K562 (cell line): ENCODE measurements around the gene STMP1. TPM values are rescaled to one million over a fixed set of nuclear protein-coding genes. Genes with fewer than 3 reads are reported as not detected.

Experiments used
- ATAC-seq: fragments of 200-7000 bp; cut with Tn5 transposase; 3 replicates; pipeline ENCODE4 v1.9.1; 2020; ENCODE audit warnings: moderate library complexity
- BruUV-seq: library from RNA; stranded (reverse); fragments of 400-500 nt; replicated peaks from 2 replicates; lab custom pipeline; 2021; lab: Mats Ljungman, UMichigan
- CTCF ChIA-PET: fragments of 300-600 bp; formaldehyde crosslinking; extraction: SDS; loops from one replicate; lab custom pipeline; 2021; ENCODE audit warnings: low intra/inter-chr PET ratio; lab: Yijun Ruan, JAX
- POLR2A ChIA-PET: fragments of 300-600, 350-650 bp; sonication (Branson Sonifier 250); formaldehyde crosslinking; extraction: SDS; loops from one replicate; lab custom pipeline; 2021; ENCODE audit warnings: antibody characterized with exemption, inconsistent platforms; lab: Yijun Ruan, JAX
- DNase-seq, 4 experiments: peaks; one replicate each; pipeline versions ENCODE4 v3.0.0 to v3.0.0-alpha.2; 2011 to 2018; ENCODE audit warnings: low spot score in 3 of 4, mixed read lengths in 3 of 4; ENCODE audit errors: extremely low read depth in 1 of 4
- FAIRE-seq: peaks from 2 replicates; lab custom pipeline; 2011; peaks lifted over from hg19 to GRCh38; lab: Jason Lieb, UNC
- H2AFZ ChIP-seq: 2 replicates; pipeline ENCODE4 v1.6.0; 2011; ENCODE audit warnings: low read depth, low read length, control low read depth, inconsistent platforms
- H3K27ac ChIP-seq: fragments of 200-600 bp; 3 replicates; pipeline ENCODE4 v1.8.0; 2011; ENCODE audit warnings: low read depth, mild to moderate bottlenecking, control low read depth, inconsistent platforms, low read length, moderate library complexity, mixed read lengths; ENCODE audit errors: extremely low read depth
- H3K27me3 ChIP-seq, 2 experiments: fragments of 300-600 bp in 1 of 2; 2 replicates in 1 of 2; 3 replicates in 1 of 2; pipeline versions ENCODE4 v1.6.0 to v1.8.0; 2011; ENCODE audit warnings: inconsistent platforms in 2 of 2, low read length in 2 of 2, mild to moderate bottlenecking in 1 of 2, mixed read lengths in 1 of 2, moderate library complexity in 1 of 2; ENCODE audit not compliant: control insufficient read depth in 2 of 2, insufficient read depth in 2 of 2
- H3K36me3 ChIP-seq: fragments of 300-600 bp; 3 replicates; pipeline ENCODE4 v1.8.0; 2011; ENCODE audit warnings: mild to moderate bottlenecking, low read length, inconsistent platforms; ENCODE audit not compliant: control insufficient read depth, insufficient read depth
- H3K4me1 ChIP-seq, 2 experiments: fragments of 200-600 bp in 1 of 2; replicated peaks in 1 of 2; 2 replicates in 1 of 2; 3 replicates in 1 of 2; pipeline versions ENCODE4 v1.5.1 to v1.8.0; 2011; ENCODE audit warnings: inconsistent platforms in 2 of 2, low read length in 2 of 2, mild to moderate bottlenecking in 1 of 2, mixed read lengths in 1 of 2, moderate library complexity in 1 of 2; ENCODE audit not compliant: control insufficient read depth in 2 of 2, insufficient read depth in 2 of 2
- H3K4me2 ChIP-seq: 2 replicates; pipeline ENCODE4 v1.6.1; 2011; ENCODE audit warnings: low read length, control low read depth, inconsistent platforms, mixed read lengths; ENCODE audit not compliant: insufficient read depth
- H3K4me3 ChIP-seq: fragments of 200-600 bp; sonication (generic), shearing (Covaris generic); 2 replicates; pipeline ENCODE4 v1.5.1; 2016; ENCODE audit warnings: control low read depth, inconsistent platforms
- H3K79me2 ChIP-seq: fragments of 200-600 bp; 3 replicates; pipeline ENCODE4 v1.8.0; 2011; ENCODE audit warnings: low read length, inconsistent platforms; ENCODE audit not compliant: control insufficient read depth, insufficient read depth
- H3K9ac ChIP-seq, 2 experiments: 2 replicates each; pipeline versions ENCODE4 v1.6.0 to v1.6.1; 2011; ENCODE audit warnings: low read depth in 2 of 2, low read length in 2 of 2, control low read depth in 1 of 2, inconsistent platforms in 1 of 2, mild to moderate bottlenecking in 1 of 2, mixed read lengths in 1 of 2; ENCODE audit not compliant: insufficient read depth in 1 of 2
- H3K9me1 ChIP-seq: one replicate; pipeline ENCODE4 v1.6.0; 2011; ENCODE audit warnings: inconsistent platforms, mild to moderate bottlenecking, low read length, moderate library complexity; ENCODE audit not compliant: control insufficient read depth, insufficient read depth
- H3K9me3 ChIP-seq: replicated peaks from 2 replicates; pipeline ENCODE4 v1.5.1; 2011; ENCODE audit warnings: low read depth, low read length, inconsistent platforms; ENCODE audit not compliant: control insufficient read depth, insufficient read depth
- H4K20me1 ChIP-seq: replicated peaks from 2 replicates; pipeline ENCODE4 v1.6.1; 2011; ENCODE audit warnings: low read length, inconsistent platforms, mixed read lengths; ENCODE audit not compliant: control insufficient read depth, insufficient read depth
- ZNF518B ChIP-seq: fragments of 250-450 bp; sonication (Bioruptor Pico); IDR thresholded peaks from 2 replicates; pipeline ENCODE4 v1.5.0; 2021; ENCODE audit warnings: mild to moderate bottlenecking, moderate library complexity
- WGBS: fragments of 100-300 bp; shearing (Covaris generic); methylation state at CpG from one replicate; pipeline ENCODE4 v1.1.6; 2016; ENCODE audit warnings: low coverage, mixed read lengths; ENCODE audit not compliant: insufficient coverage; ENCODE audit errors: missing lambda C conversion rate; 5-methylcytosine and 5-hydroxymethylcytosine counted together
- in situ Hi-C: fragments of 300-500 bp; cut with MboI; formaldehyde crosslinking; loops from 4 replicates; pipeline ENCODE4 v1.15.0; 2018; ENCODE audit warnings: inconsistent platforms, mixed read lengths
- intact Hi-C: fragments of 100-400 bp; cut with micrococcal nuclease; formaldehyde crosslinking; loops from 2 replicates; pipeline ENCODE4 v1.14.2; 2022
- polyA plus RNA-seq, 8 experiments: library from polyadenylated mRNA; depleted of rRNA in 4 of 8; stranded (reverse) in 5 of 8; unstranded in 3 of 8; fragments of >200 nt; fragmentation: Nextera tagmentation in 2 of 8; fragmentation: Illumina TruSeq in 1 of 8; extraction: Ambion mirVana in 2 of 8; extraction: Trizol in 1 of 8; gene quantifications; 2 replicates each; pipeline versions ENCODE4 v1.2.1 to v1.2.3, GENCODE V29; 2011 to 2014; ENCODE audit warnings: inconsistent platforms in 1 of 8, missing spikeins in 1 of 8
- total RNA-seq, 7 experiments: library from RNA; depleted of rRNA in 6 of 7; stranded (reverse); fragments of >200 nt in 6 of 7; fragmentation: Illumina TruSeq in 2 of 7; extraction: Trizol in 2 of 7; gene quantifications; 2 replicates each; pipeline versions ENCODE4 v1.2.1 to v1.2.3, GENCODE V29; 2011 to 2021; ENCODE audit warnings: low replicate concordance in 1 of 7

Gene STMP1
- total and polyA plus RNA-seq, 9 of the 15 experiments (the other 6 are each of a cell fraction or from before 2014, with no cell fraction given): 10.6 to 249 (median 56.8) TPM

GRCh38 chr7:135713836-135714470, 51.6 kb downstream of the STMP1 start:
- POLR2A ChIA-PET: interaction anchor here (0.6 to 1.4 kb wide), 5 partner anchors 9 to 30 kb away, joined by 3 to 4 read pairs (median 3); partner anchors contain the start of gene SLC13A4
- H3K4me3 ChIP-seq: no peak overlapping the region
- WGBS: 1% methylated on average over 4 of the region's 4 CpGs
- in situ Hi-C loops (no loop called here), intact Hi-C loops (no loop called here)
- DNase-seq: no peak
- H3K27ac ChIP-seq: no peak overlapping the region
- H4K20me1 ChIP-seq: no peaks in the 10 kb centered on the region
- H3K9ac ChIP-seq: peak overlapping the region in 1 of 2 experiments; percentile 50; a peak in 1 of 4 replicates
- peaks cover 21 to 35% of the 10 kb centered on the region in 2 experiments; a peak in 4 of 5 replicates for H3K27me3 ChIP-seq
- H3K9me1 ChIP-seq: no peaks in the 10 kb centered on the region
- no peaks in the 10 kb centered on the region for H3K9me3 ChIP-seq
- no peaks in the 10 kb centered on the region for H3K79me2 ChIP-seq
- no peak overlapping the region for H2AFZ ChIP-seq
- CTCF ChIA-PET: no interaction called here
- no peaks in the 10 kb centered on the region for H3K36me3 ChIP-seq
- no peak for FAIRE-seq
- no peak overlapping the region for H3K4me2 ChIP-seq
- no peak for TF ChIP-seq ZNF518B (CRISPR knock-in tag)
- BruUV-seq: no TSS peak
- H3K4me1 ChIP-seq: peaks cover 2 to 6% of the 10 kb centered on the region in 2 experiments; a peak in 3 of 5 replicates
- ATAC-seq: no peak
